GM12878 (cell line): ENCODE measurements around the gene LIMCH1. TPM values are rescaled to one million over a fixed set of nuclear protein-coding genes. Genes with fewer than 3 reads are reported as not detected.

Experiments
- ATAC-seq: fragments of 200-7000 bp; cut with Tn5 transposase; 3 replicates; pipeline ENCODE4 v1.9.1; 2020; ENCODE audit warnings: mild to moderate bottlenecking, moderate library complexity
- BruUV-seq: library from RNA; stranded (reverse); fragments of 400-500 nt; replicated peaks from 2 replicates; lab custom pipeline; 2021; lab: Mats Ljungman, UMichigan
- CTCF ChIA-PET: fragments of 300-600 bp; sonication (Branson Sonifier 250); formaldehyde crosslinking; extraction: SDS; loops from one replicate; lab custom pipeline; 2021; ENCODE audit warnings: inconsistent platforms; lab: Yijun Ruan, JAX
- POLR2A ChIA-PET: fragments of 350-600 bp; formaldehyde crosslinking; extraction: SDS; loops from one replicate; lab custom pipeline; 2021; ENCODE audit warnings: inconsistent platforms; lab: Charles Lee
- RAD21 ChIA-PET: fragments of 300-600 bp; sonication (Branson Sonifier 250); formaldehyde crosslinking; loops from one replicate; lab custom pipeline; 2023; ENCODE audit warnings: antibody characterized with exemption; ENCODE audit not compliant: unreplicated experiment; lab: Charles Lee
- SMC1A ChIA-PET: fragments of 300-600 bp; sonication (Branson Sonifier 250); formaldehyde crosslinking; loops from one replicate; lab custom pipeline; 2023; ENCODE audit not compliant: unreplicated experiment, uncharacterized antibody; lab: Charles Lee
- DNase-seq: peaks from one replicate; pipeline ENCODE4 v3.0.0-alpha.2; 2011; ENCODE audit warnings: low read depth, low spot score
- FAIRE-seq: peaks from 3 replicates; lab custom pipeline; 2011; peaks lifted over from hg19 to GRCh38; lab: Jason Lieb, UNC
- H2AFZ ChIP-seq: 2 replicates; pipeline ENCODE4 v1.6.0; 2011; ENCODE audit warnings: low read depth, low read length, control low read depth; ENCODE audit not compliant: control insufficient read depth
- H3K27ac ChIP-seq: 2 replicates; pipeline ENCODE4 v1.5.1; 2011; ENCODE audit warnings: control low read depth; ENCODE audit not compliant: control insufficient read depth, insufficient read depth
- H3K27me3 ChIP-seq, 2 experiments: replicated peaks in 1 of 2; 2 replicates each; pipeline versions ENCODE4 v1.6.0 to v1.6.1; 2011; ENCODE audit warnings: low read length in 1 of 2; ENCODE audit not compliant: control insufficient read depth in 2 of 2, insufficient read depth in 2 of 2
- H3K36me3 ChIP-seq, 2 experiments: 2 replicates each; pipeline ENCODE4 v1.5.1; 2011; ENCODE audit warnings: low read length in 1 of 2; ENCODE audit not compliant: control insufficient read depth in 2 of 2, insufficient read depth in 2 of 2
- H3K4me1 ChIP-seq: 2 replicates; pipeline ENCODE4 v1.6.1; 2011; ENCODE audit warnings: mild to moderate bottlenecking, low read length, moderate library complexity, mixed read lengths; ENCODE audit not compliant: control insufficient read depth, insufficient read depth
- H3K4me2 ChIP-seq: 2 replicates; pipeline ENCODE4 v1.6.0; 2011; ENCODE audit warnings: control low read depth; ENCODE audit not compliant: control insufficient read depth, insufficient read depth
- H3K4me3 ChIP-seq: fragments of 200-600 bp; sonication (generic); 2 replicates; pipeline ENCODE4 v1.5.1; 2016
- H3K79me2 ChIP-seq: 2 replicates; pipeline ENCODE4 v1.6.0; 2011; ENCODE audit warnings: low read length; ENCODE audit not compliant: control insufficient read depth, insufficient read depth
- H3K9ac ChIP-seq: 2 replicates; pipeline ENCODE4 v1.8.0; 2011; ENCODE audit warnings: low read length, control low read depth, mixed read lengths; ENCODE audit not compliant: control insufficient read depth, insufficient read depth
- H3K9me3 ChIP-seq: replicated peaks from 3 replicates; pipeline ENCODE4 v1.5.1; 2011; ENCODE audit warnings: mild to moderate bottlenecking, low read length; ENCODE audit not compliant: control insufficient read depth, insufficient read depth
- H4K20me1 ChIP-seq: 2 replicates; pipeline ENCODE4 v1.6.0; 2011; ENCODE audit not compliant: control insufficient read depth, insufficient read depth
- ASH2L ChIP-seq: fragments of 300-600, 200-600 bp; sonication (generic); IDR thresholded peaks from 2 replicates; pipeline ENCODE4 v1.6.1; 2017; ENCODE audit warnings: low read depth, mild to moderate bottlenecking, borderline replicate concordance
- BACH1 ChIP-seq: fragments of 450-650 bp; IDR thresholded peaks from 2 replicates; pipeline ENCODE4 v1.6.1; 2017; ENCODE audit warnings: mild to moderate bottlenecking, borderline replicate concordance
- BHLHE40 ChIP-seq, 2 experiments: fragments of 450-650 bp in 1 of 2; IDR thresholded peaks; 2 replicates each; pipeline ENCODE4 v1.6.1; 2011 to 2017; ENCODE audit warnings: low read depth in 2 of 2, borderline replicate concordance in 1 of 2, improper control_type of control experiment in 1 of 2, low read length in 1 of 2, mild to moderate bottlenecking in 1 of 2
- EGR1 ChIP-seq, 2 experiments: IDR thresholded peaks; 1 replicate in 1 of 2; 2 replicates in 1 of 2; pipeline ENCODE4 v1.6.1; 2011 to 2012; ENCODE audit warnings: low read depth in 2 of 2, low read length in 2 of 2, borderline replicate concordance in 1 of 2, mild to moderate bottlenecking in 1 of 2, moderate library complexity in 1 of 2
- EZH2 ChIP-seq: IDR thresholded peaks from 2 replicates; pipeline ENCODE4 v1.6.1; 2012; ENCODE audit warnings: low read depth, mild to moderate bottlenecking, control low read depth, inconsistent platforms, low read length, borderline replicate concordance; ENCODE audit not compliant: control insufficient read depth
- KLF5 ChIP-seq: fragments of 450-650 bp; IDR thresholded peaks from 2 replicates; pipeline ENCODE4 v1.6.1; 2014; ENCODE audit warnings: mild to moderate bottlenecking; ENCODE audit not compliant: partially characterized antibody
- PML ChIP-seq: IDR thresholded peaks from 2 replicates; pipeline ENCODE4 v1.6.1; 2012; ENCODE audit warnings: low read length, inconsistent platforms
- TCF3 ChIP-seq: IDR thresholded peaks from 2 replicates; pipeline ENCODE4 v1.6.1; 2012; ENCODE audit warnings: low read depth, mild to moderate bottlenecking, low read length, borderline replicate concordance; ENCODE audit not compliant: insufficient read depth
- ZNF207 ChIP-seq: fragments of 450-650 bp; IDR thresholded peaks from 2 replicates; pipeline ENCODE4 v1.6.1; 2014; ENCODE audit warnings: antibody characterized with exemption, mild to moderate bottlenecking, borderline replicate concordance
- ZNF274 ChIP-seq: IDR thresholded peaks from one replicate; pipeline ENCODE4 v1.8.0; 2011; ENCODE audit not compliant: insufficient read length, insufficient read depth
- in situ Hi-C: fragments of 300-500 bp; cut with MboI; formaldehyde crosslinking; loops from 9 replicates; pipeline ENCODE4 v1.14.3; 2018; ENCODE audit warnings: mixed read lengths
- intact Hi-C: fragments of 100-400 bp; cut with micrococcal nuclease; formaldehyde crosslinking; loops from one replicate; pipeline ENCODE4 v1.14.2; 2022; ENCODE audit not compliant: unreplicated experiment
- polyA plus RNA-seq, 11 experiments: library from polyadenylated mRNA; depleted of rRNA in 4 of 11; unstranded in 6 of 11; stranded (reverse) in 5 of 11; fragments of >200 nt; fragmentation: Nextera tagmentation in 4 of 11; fragmentation: Illumina TruSeq in 1 of 11; extraction: Ambion mirVana in 4 of 11; extraction: Trizol in 1 of 11; gene quantifications; 1 replicate in 1 of 11; 2 replicates in 10 of 11; pipeline versions ENCODE4 v1.2.1 to v1.2.3, GENCODE V29; 2011 to 2016; ENCODE audit warnings: inconsistent platforms in 2 of 11, missing spikeins in 2 of 11, low read depth in 1 of 11
- total RNA-seq, 4 experiments: library from RNA; depleted of rRNA in 3 of 4; stranded (reverse); fragments of >200 nt in 3 of 4; fragmentation: Illumina TruSeq in 1 of 4; extraction: Trizol in 1 of 4; gene quantifications; 2 replicates each; pipeline versions ENCODE4 v1.2.1 to v1.2.3, GENCODE V29; 2013 to 2021

The LIMCH1 gene
- total and polyA plus RNA-seq, 10 of the 15 experiments (the other 5 are each of a cell fraction or from before 2014, with no cell fraction given): 0.07 to 0.15 TPM; not detected in 8

DNA sequence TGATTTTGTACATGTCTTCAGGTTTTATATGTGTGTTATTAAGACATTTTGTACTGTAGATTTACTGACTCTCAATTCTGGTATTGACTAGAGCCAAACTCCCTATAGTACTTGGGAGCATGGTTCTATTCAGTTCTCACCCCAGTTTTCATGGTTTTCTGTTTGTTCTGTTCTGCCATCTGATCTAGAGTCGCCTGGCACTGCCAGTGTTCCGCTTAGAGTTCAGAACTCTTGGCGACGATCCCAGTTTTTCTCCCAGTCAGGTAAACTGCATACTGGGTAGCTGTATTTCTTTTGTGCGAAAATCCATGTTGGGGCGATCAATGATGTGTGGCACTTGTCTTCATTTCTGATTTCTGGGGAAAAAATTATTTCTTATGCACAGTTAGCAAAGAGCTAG, 132.6 kb downstream of the LIMCH1 start (continued):
- no peak for TF ChIP-seq BHLHE40 (IDR thresholded peaks at IDR 0.05; ENCODE audit: borderline replicate concordance in 1 of 2, low read depth in 2 of 2, low read length in 1 of 2)
- no peak for TF ChIP-seq BACH1
- no peak for TF ChIP-seq ZNF207
- no peak for TF ChIP-seq ASH2L
- no peak for TF ChIP-seq EZH2
- no peak for TF ChIP-seq EGR1 (IDR thresholded peaks at IDR 0.05; ENCODE audit: borderline replicate concordance in 1 of 2, low read depth in 2 of 2, low read length in 2 of 2)
- no peak for TF ChIP-seq PML

DNA sequence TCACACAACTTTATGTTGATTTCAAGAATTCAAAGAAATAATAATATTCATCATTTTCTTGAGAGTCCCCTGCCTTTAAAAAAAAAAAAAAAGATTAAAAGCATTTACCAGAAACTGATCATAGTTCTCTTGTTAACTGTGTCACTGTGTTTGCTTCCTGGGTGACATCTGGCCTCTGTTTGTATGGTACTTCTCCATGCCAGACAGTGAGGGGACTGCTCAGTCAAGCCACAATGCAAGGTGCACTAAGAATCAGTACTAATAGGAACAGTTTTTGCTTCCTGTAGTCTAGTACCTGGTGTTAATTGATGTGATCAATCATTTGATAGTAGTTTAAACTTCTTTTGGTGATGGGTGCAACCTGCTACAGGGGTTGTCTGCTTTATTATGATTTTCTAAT, 133.0 kb downstream of the LIMCH1 start:
- Histone ChIP-seq H4K20me1 (no peaks in the 10 kb centered on the region), H3K4me2 (no peak overlapping the region), H2AFZ (no peak overlapping the region), H3K9ac (no peak overlapping the region), H3K27me3 (peaks cover 0 to 2% of the 10 kb centered on the region in 2 experiments; a peak in 2 of 4 replicates), H3K4me3 (no peak overlapping the region), H3K36me3 (no peaks in the 10 kb centered on the region), H3K4me1 (no peaks in the 10 kb centered on the region), H3K27ac (no peak overlapping the region), H3K9me3 (no peaks in the 10 kb centered on the region), H3K79me2 (no peaks in the 10 kb centered on the region)
- ChIA-PET SMC1A (no interaction called here), CTCF (interaction anchor here (1.1 kb wide), 1 partner anchor 9 kb away, joined by 3 read pairs; no protein-coding TSS in a partner anchor), POLR2A (no interaction called here), RAD21 (no interaction called here)
- DNase-seq (no peak), ATAC-seq (no peak), FAIRE-seq (no peak)
- intact Hi-C loops: no loop called here
- BruUV-seq: no TSS peak
- TF ChIP-seq TCF3 (no peak), ZNF274 (no peak), KLF5 (no peak)
- in situ Hi-C loops: loop anchor here (25.0 kb wide), 1 partner anchor 759 kb away; no protein-coding TSS in a partner anchor
